Adrenal gland (tissue), 12 donors: ENCODE results near the gene NAA11. TPM values are rescaled to one million over a fixed set of nuclear protein-coding genes. Genes with fewer than 3 reads are reported as not detected.

Experiments
- DNase-seq, 7 donors: peaks; one replicate each; pipeline ENCODE4 v3.0.0-alpha.2; 2019 to 2020
- H3K27ac ChIP-seq, 5 donors: fragments of 200-600 bp; sonication (generic) in 4 of 5; 1 replicate in 3 of 5; 2 replicates in 2 of 5; pipeline versions ENCODE4 v1.5.1 to v1.8.0; 2016 to 2020; ENCODE audit warnings: mild to moderate bottlenecking in 1 of 5
- H3K27me3 ChIP-seq: fragments of 200-600 bp; 2 replicates; pipeline ENCODE4 v1.8.0; 2021
- H3K36me3 ChIP-seq, 2 donors: fragments of 200-600 bp; replicated peaks in 1 of 2; 1 replicate in 1 of 2; 2 replicates in 1 of 2; pipeline versions ENCODE4 v1.5.1 to v1.8.0; 2018 to 2022
- H3K4me1 ChIP-seq, 2 donors: fragments of 200-600 bp; replicated peaks in 1 of 2; 1 replicate in 1 of 2; 2 replicates in 1 of 2; pipeline versions ENCODE4 v1.5.1 to v1.8.0; 2018 to 2021
- H3K4me3 ChIP-seq, 4 donors: fragments of 200-600 bp; sonication (generic) in 3 of 4; one replicate each; pipeline ENCODE4 v1.5.1; 2016 to 2018
- H3K9me3 ChIP-seq, 3 donors: fragments of 200-600 bp; sonication (generic) in 1 of 3; replicated peaks in 1 of 3; 1 replicate in 2 of 3; 2 replicates in 1 of 3; pipeline versions ENCODE4 v1.5.1 to v1.8.0; 2016 to 2021
- POLR2A ChIP-seq, 2 donors: fragments of 450-650 bp; IDR thresholded peaks; one replicate each; pipeline ENCODE4 v1.6.1; 2017; ENCODE audit warnings: antibody characterized with exemption in 2 of 2, mild to moderate bottlenecking in 2 of 2, moderate library complexity in 1 of 2
- WGBS, 4 donors: extraction: QIAGEN DNeasy Blood & Tissue Kit in 2 of 4; methylation state at CpG; one replicate each; pipeline versions ENCODE4 v1.1.5 to v1.1.7; 2013 to 2017; 5-methylcytosine and 5-hydroxymethylcytosine counted together
- intact Hi-C, 2 donors: fragments of 100-400 bp; cut with DNase I; formaldehyde crosslinking; loops; one replicate each; pipeline versions ENCODE4 v1.14.1 to v1.15.0; 2022 to 2023
- polyA plus RNA-seq, 3 donors: library from polyadenylated mRNA; stranded (reverse); fragments of 200-250 nt in 2 of 3; fragments of 350-450 nt in 1 of 3; fragmentation: Illumina TruSeq in 1 of 3; extraction: RNeasy Lipid Tissue Mini Kit (QIAGEN cat#74804) in 1 of 3; gene quantifications; one replicate each; pipeline ENCODE4 v1.2.3, GENCODE V29; 2013 to 2014
- total RNA-seq, 9 donors: library from RNA; depleted of rRNA in 4 of 9; stranded (reverse); fragments of >200 nt in 4 of 9; fragments of 120-200 nt in 1 of 9; fragmentation: NEBNext Ultra II Directional in 1 of 9; extraction: Animal tissue kit (Norgen Biotek cat#: 25700) in 1 of 9; gene quantifications; one replicate each; pipeline versions ENCODE4 v1.1.0 to v1.2.4, GENCODE V29; 2013 to 2023
- TF ChIP-seq, protein P1 (sequence below), 6 experiments: fragments of 450-650 bp in 4 of 6; fragments of 200-600 bp in 2 of 6; sonication (generic) in 1 of 6; IDR thresholded peaks; 1 replicate in 5 of 6; 2 replicates in 1 of 6; pipeline versions ENCODE4 v1.5.1 to v1.8.0; 2016 to 2021; ENCODE audit warnings: antibody characterized with exemption in 6 of 6, mild to moderate bottlenecking in 2 of 6, moderate library complexity in 1 of 6
- donor health status: healthy with polysubstance abuse.
- donor health status: Bipolar disorder and iron deficiency.
- donor health status: DM: yes; HTN: yes; CAD: no.
- donor health status: DM: no; HTN: no; CAD: no.
- donor health status: DM: no; HTN: no; CAD: no.
- donor health status: DM: yes; HTN: yes; CAD: no.

Gene NAA11
- total and polyA plus RNA-seq, 12 donors, result not detected

DNA sequence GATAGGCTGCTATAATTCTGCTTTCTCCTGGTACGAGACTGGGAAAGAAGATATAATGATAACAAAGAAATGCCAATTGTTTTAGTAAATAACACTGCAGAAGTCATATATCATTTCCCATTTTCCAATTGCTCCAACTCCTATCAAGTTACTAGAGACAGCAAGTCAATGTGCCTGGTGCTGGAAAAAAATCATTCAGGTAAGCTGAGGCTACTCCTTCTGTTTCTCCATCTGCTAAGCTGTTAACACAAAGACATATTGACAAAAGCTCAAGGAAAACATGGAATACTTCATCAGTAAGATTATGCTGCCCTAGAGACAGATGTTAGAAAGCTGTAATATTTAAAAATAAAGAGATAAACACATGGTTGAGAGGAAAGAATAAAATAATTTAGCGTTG lies 10.0 kb downstream of the NAA11 start:
- WGBS, 4 donors, result 57 to 72% (median 61%) methylated on average over 2 of the region's 2 CpGs
- intact Hi-C loops, result no loop called here
- TF ChIP-seq, protein P1, sequence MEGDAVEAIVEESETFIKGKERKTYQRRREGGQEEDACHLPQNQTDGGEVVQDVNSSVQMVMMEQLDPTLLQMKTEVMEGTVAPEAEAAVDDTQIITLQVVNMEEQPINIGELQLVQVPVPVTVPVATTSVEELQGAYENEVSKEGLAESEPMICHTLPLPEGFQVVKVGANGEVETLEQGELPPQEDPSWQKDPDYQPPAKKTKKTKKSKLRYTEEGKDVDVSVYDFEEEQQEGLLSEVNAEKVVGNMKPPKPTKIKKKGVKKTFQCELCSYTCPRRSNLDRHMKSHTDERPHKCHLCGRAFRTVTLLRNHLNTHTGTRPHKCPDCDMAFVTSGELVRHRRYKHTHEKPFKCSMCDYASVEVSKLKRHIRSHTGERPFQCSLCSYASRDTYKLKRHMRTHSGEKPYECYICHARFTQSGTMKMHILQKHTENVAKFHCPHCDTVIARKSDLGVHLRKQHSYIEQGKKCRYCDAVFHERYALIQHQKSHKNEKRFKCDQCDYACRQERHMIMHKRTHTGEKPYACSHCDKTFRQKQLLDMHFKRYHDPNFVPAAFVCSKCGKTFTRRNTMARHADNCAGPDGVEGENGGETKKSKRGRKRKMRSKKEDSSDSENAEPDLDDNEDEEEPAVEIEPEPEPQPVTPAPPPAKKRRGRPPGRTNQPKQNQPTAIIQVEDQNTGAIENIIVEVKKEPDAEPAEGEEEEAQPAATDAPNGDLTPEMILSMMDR (IDR thresholded peaks at IDR 0.05), result no peak
- TF ChIP-seq POLR2A (IDR thresholded peaks at IDR 0.05), result no peak
- DNase-seq, result no peak
- H3K4me1 ChIP-seq, result no peaks in the 10 kb centered on the region
- no peaks in the 10 kb centered on the region for H3K27me3 ChIP-seq
- no peaks in the 10 kb centered on the region for H3K9me3 ChIP-seq
- H3K4me3 ChIP-seq, result no peak overlapping the region
- H3K27ac ChIP-seq, result no peak overlapping the region
- H3K36me3 ChIP-seq, result no peaks in the 10 kb centered on the region

DNA sequence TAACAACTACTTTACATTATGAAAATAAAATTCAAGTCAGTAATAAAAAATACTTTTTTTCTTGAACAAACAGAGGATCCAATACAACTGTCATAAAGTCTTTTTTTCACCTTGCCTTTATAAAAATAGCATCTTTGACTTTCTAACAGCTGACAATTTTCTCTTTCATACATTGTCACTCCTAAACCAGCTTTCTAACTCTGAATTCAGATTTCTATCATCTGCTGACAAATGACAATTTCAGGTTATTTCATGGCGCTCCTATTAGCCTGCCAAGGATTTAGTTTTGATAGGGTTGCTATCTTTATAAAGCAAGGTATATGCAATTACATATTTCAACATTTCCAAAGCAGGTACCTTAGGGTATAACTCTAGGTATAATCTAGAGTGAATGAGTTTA lies 14.6 kb downstream of the NAA11 start:
- Histone ChIP-seq H3K9me3 (no peaks in the 10 kb centered on the region), H3K27me3 (no peaks in the 10 kb centered on the region), H3K36me3 (no peaks in the 10 kb centered on the region), H3K4me1 (no peaks in the 10 kb centered on the region), H3K27ac (no peak overlapping the region), H3K4me3 (no peak overlapping the region)
- TF ChIP-seq, protein P1 (IDR thresholded peaks at IDR 0.05), result no peak
- no peak for TF ChIP-seq POLR2A (IDR thresholded peaks at IDR 0.05)
- DNase-seq, result no peak
- 74 to 97% (median 85%) methylated on average over 1 of the region's 1 CpG for WGBS, 4 donors
- intact Hi-C loops, result no loop called here

DNA sequence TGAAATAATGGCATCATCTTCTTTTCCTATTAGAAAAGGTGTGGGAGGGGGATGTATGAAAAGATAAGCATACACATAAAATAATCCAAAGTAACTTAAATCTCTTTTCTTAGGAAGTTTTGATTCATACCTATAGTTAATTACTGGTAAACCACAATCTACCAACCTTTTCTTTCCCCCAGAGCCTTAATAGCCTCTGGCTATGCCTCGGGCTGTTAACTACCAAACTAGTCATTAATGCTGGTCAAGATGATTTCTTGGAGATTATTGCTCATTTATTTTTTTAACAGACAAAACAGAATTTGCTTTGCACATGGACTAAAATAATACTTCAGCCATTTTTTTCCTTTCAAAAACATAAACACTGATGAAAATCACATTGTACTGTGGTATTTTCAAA lies 16.9 kb downstream of the NAA11 start:
- H3K4me1 ChIP-seq, result no peaks in the 10 kb centered on the region
- intact Hi-C loops, result no loop called here
- no peak for DNase-seq
- no peak overlapping the region for H3K4me3 ChIP-seq
- H3K9me3 ChIP-seq, result no peaks in the 10 kb centered on the region
- no peaks in the 10 kb centered on the region for H3K36me3 ChIP-seq
- H3K27me3 ChIP-seq, result no peaks in the 10 kb centered on the region
- no peak for TF ChIP-seq POLR2A (IDR thresholded peaks at IDR 0.05)
- TF ChIP-seq, protein P1 (IDR thresholded peaks at IDR 0.05), result no peak
- H3K27ac ChIP-seq, result no peak overlapping the region
- 70 to 80% (median 73%) methylated on average over 1 of the region's 1 CpG for WGBS, 4 donors

DNA sequence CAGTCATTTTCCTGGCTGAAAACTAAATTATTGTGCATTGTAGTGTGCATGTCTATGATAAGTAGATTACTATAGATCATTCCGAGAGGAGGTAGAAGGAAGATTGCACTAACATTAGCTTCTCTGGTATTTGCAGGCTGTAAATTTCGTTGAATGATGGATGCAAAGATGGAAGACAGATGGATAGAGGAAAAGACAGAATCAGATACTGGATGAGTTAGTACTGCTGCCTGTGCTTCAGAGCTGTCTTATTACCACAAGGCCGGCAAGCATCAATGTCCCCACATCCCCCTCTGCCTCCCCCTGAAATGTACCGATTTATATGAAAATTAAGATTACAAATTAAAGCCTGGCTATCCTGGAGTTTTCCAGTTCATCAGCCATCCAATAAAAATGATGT lies 17.7 kb downstream of the NAA11 start:
- Histone ChIP-seq H3K27ac (no peak overlapping the region), H3K4me3 (no peak overlapping the region), H3K4me1 (no peaks in the 10 kb centered on the region), H3K9me3 (no peaks in the 10 kb centered on the region), H3K27me3 (no peaks in the 10 kb centered on the region), H3K36me3 (no peaks in the 10 kb centered on the region)
- WGBS, 4 donors, result 43 to 54% (median 50%) methylated on average over 4 of the region's 4 CpGs
- TF ChIP-seq, protein P1 (IDR thresholded peaks at IDR 0.05), result no peak
- no peak for TF ChIP-seq POLR2A (IDR thresholded peaks at IDR 0.05)
- intact Hi-C loops, result no loop called here
- no peak for DNase-seq
